GM18858 (cell line): ENCODE data around the gene USP2.

Source experiments
- ATAC-seq: cut with Tn5 transposase; IDR thresholded peaks from one replicate; pipeline ENCODE4 v1.9.1; 2021; ENCODE audit not compliant: unreplicated experiment

USP2 gene

DNA sequence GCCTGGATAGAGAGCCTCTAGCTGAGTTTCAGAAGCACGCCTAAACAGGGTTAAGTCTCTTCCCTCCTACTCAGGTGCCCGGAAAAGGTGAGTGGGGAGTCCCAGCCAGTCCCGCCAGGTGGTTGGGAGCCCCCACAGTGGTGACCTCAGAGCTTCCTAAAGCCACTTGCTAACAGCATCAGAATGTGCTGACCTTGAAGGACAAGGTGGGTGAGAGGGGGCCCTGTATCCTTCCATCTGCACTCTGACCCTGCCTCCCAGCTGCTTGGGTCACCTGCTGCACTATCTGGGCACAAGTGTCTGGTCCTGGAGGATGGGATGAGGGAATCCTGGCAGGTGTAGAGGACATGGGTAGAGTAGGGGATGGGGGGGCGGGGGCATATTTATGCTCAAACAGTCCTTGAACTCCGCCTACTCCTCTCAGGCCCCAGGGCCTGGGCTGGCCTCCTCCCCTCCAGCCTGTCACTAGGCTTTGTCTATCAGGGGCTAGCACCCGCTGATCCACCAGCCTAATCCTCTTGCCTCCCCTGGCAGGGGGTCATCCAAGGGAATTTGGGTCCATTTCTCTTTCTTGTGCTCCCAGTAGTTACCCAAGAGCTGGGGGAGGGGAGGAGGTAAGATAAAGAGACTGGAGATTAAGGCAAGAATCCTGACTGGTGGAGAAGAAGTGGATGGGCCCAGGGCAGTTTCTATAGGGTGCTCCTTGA is 3.4 kb downstream of the USP2 start:
- ATAC-seq, result no peak

GRCh38 chr11:119377112-119377901 is 4.2 kb downstream of the USP2 start:
- ATAC-seq, result no peak

DNA sequence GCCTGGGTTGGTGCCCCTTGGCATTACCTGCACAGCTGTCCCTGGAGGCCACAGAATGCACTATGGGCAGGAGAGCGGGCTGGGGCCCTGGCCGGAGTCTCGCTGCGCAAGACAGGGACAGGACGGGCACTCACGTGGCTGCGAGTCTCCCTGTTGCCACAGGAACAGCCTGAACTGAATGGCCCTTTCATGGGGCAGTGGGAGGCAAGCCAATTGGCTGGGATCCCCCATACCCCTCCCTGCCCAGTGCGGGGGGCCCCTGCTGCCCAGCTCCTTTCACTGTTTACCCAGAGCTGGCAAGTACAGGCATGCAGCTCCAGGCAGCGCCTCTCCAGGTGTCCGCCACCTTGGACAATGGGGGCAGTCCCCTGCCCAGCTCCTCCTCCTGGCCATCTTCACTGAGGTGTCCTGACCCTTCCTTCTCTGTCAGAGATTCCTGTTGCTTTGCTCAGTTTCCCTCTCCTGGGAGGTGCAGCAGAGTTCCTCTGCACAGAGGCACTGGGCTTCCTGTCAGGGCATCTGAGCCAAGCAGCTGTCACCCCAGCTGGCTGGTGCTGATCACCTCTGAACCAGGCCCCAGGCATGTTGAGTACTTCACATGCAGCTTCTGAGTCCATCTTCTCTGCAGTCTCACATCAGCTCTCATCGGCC is 5.2 kb downstream of the USP2 start:
- ATAC-seq, result no peak

GRCh38 chr11:119375337-119376196 is 5.9 kb downstream of the USP2 start:
- no peak for ATAC-seq

GRCh38 chr11:119374632-119375336 is 6.7 kb downstream of the USP2 start:
- no peak for ATAC-seq

- no peak for ATAC-seq
Measured at GRCh38 chr11:119373921-119374631, 7.4 kb downstream of the USP2 start.

GRCh38 chr11:119373059-119373920 is 8.2 kb downstream of the USP2 start:
- ATAC-seq, result no peak

DNA sequence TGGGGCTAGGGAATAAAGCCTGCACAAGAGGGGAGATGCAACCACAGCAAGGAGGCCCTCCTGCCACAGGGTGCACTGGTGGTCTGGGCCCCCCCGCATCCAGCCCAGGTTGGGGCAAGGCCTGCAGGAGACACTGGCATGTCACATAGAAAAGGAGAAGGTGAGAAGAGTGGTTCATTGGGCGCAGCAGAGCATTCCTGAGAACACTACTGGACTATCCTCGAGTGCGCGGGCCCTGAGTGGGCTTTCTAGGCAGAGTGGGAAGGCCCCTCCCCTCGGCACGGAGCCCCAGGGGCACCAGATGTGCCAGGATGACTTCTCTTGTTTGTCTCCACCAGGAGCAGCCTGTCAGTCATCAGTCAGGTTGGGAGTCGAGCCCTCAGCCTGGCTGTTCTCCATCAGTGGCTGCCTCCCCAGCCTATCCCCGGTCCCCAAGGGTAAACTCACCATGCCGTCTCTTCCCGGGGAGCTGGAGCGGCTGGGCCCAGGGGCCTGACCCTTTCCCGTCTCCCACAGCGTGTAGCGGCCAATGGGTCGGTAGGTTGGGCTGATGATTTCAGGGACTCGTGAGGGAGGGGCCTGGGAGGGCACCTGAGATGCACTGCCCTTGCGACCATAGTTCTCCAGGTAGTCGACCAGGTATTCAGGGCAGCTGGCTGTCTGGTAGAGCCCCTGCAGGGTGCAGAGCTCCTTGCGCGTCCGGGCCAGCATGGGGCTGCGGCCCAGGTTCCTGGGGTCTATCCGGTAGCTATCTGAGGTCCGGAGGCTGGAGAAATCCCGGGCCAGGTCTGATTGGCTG is 9.0 kb downstream of the USP2 start:
- no peak for ATAC-seq

GRCh38 chr11:119371778-119372182 is 9.7 kb downstream of the USP2 start:
- no peak for ATAC-seq

DNA sequence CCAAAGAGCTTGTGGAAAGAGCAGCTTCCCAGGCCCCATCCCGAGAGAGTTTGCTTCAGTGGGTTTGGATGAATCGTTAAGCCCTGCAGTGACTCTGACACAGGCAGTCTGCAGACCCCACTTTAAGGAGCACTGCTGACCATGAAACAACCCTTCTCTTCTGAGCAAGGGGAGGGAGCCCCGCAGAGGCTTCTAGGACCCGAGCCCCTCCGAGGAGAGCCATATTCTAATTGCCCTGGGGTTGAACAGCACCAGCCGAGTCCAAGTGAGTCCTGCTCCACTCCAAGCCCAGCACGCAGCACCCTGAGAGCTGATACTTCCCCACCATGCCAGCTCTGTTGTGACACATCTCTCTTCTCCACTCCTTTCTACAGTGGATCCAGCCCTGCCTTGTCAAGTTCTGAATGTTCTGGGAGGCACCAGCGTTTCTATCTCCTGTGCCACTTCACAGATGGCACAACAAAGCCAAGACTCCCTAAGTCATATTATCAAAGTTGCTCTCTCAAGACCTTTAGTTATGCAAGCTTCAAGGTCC is 10.4 kb downstream of the USP2 start:
- ATAC-seq, result no peak

GRCh38 chr11:119370486-119371046 is 10.9 kb downstream of the USP2 start:
- ATAC-seq, result no peak

DNA sequence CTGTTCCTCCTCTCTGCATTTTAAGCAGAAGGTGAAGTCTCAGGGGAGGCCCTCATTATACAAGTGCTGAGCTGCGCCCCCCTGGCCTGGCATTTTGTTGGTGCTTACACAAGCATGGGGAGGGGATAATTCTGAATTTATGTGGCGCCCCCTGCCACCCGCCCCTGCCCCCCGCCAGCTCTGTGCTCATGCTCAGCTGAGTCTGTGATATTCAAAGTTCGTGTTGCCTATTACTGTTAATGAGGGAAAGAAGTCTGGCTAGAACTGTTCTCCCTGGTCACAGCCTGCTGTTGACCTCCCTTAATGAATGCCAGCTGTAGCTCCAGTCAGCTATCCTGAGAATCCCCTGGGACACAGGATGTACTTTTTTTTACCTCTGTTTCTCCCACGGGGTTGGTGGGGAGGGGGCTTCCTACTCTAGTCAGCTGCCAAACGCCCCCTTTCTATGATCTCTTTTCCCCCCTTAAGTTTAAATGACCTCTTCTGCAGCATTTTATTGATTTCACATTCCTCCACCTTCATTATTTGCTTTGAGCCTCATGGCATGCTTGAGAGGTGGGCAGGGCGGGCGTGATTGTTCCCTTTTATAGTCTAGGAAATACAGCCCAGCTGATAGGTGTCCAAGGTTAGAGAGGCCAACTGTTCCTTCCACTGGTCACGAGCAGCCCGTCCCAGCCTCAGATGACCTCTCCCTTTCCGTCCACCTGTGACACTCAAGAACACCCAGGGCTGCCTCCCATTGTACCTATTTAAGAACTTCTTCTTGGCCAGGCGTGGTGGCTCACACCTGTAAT is 12.2 kb downstream of the USP2 start:
- ATAC-seq, result no peak

DNA sequence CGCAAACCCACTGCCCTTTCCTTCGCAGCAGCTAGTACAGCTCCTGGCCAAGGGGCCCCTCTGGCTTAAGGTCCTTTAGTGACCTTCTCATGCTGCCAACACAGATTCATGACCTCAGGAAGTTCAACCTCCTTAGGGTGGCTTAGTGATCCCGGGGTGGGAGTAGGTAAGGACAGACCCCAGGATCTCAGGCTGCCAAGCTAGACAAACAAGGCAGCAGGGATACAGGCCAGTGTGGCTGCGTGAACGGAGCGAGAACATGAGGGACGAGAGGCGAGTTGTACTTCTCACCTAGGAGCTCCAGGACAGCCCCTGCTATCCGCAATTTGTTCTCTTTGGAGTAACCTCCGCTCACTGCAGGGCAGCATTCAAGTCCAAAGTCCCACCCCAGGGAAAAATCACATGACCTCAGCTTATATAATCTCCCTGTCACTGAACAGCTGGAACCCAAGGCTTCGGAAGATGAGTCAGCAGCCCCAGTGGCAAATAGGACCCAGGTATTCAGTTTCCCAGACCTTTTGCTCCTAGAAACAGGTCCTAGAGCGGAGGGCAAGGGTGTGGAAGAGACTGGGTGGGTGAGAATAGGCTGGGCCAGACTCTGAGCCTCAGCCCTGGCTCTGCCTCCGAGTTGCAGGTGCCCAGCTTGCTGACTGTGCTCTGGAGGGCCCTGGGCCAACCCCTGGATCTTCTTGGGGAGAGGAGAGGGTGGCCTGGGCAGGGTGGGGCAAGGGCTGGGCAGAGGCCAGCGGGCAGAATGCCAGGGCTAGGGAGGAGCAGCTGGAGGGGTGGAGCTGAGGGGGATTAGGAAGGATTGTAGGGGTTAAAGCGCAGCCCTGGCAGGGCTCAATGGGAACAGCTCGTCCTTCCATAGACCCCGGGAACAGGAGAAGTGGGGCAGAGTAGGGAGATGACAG is 13.1 kb downstream of the USP2 start:
- ATAC-seq, result no peak

- ATAC-seq, result no peak
Measured at GRCh38 chr11:119367661-119368120, 13.8 kb downstream of the USP2 start.
